ENCODE data around the gene OGA.

OGA gene

DNA sequence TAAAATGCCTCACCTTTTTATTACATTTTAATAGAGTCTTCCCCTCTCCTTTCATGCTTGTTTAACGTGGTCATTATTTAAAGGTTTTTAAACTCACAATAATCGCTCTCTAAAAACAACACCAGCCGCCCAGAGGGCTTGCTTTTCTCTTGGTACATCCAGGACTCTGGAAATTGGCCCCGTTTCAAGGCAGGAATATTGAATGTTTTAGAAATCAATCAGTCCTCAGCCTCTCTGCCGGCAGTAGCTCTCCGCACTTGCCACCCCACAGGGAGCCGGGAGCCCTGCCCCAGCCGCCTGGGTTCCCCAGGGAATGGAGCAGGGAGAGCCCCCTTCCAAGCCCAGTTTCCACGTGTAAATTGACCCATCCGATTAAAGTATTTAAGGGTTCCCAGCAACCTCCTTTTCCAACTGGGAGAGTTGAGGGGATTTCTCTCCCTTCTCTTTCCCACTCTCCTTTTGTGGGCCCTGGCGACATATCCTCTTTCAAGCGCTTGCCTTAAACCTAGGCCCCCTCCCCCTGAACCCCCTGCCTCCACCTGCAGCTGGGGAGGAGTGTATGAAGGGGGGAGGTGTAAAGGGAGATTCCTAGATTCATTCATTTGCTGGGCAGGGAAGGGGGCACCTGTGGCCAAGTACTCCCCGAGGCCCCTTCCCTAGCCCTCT is 44.2 kb downstream of the OGA start:
- DNase-seq: no peak

DNA sequence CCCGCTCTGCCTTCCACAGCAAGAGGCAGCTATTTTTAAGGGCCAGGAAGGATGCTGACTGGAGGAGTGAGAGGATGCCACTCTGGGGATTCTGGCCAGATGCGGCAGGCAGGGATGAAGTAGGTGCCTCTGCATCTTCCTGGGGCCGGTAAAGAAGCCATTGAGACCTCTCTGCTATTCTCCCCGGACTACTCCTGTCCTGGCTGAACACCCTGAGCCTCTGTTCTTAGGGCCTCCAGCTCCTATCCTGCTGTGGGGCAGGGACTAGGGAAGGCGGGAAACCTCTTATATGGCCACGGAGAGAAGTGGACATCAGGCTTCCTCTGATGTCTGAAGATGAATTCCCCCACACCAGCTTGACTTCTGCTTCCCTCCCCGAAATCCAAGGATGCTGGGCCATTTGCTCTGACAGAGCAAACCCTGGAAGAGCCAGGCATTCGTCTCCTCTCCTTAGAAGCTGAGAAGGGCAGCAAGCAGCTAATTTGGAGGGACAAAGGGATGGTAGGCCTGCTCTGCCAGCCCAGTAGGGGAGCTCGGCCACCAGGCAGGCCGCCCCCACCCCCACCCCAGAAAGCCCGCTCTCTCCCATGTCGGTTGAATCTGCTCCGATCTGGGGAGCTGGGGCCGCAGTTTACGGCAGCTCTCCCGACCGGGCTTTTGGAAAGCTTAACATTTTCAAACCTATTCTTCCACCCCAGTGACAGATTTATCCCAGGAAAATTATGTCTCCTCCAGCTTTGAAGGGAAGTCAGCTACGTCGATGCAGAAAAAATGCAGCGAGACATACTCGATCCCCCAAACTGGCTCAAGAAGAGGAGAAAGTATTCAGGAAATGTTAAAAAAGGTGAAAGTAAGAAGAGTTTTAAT is 45.1 kb downstream of the OGA start:
- DNase-seq: no peak

DNA sequence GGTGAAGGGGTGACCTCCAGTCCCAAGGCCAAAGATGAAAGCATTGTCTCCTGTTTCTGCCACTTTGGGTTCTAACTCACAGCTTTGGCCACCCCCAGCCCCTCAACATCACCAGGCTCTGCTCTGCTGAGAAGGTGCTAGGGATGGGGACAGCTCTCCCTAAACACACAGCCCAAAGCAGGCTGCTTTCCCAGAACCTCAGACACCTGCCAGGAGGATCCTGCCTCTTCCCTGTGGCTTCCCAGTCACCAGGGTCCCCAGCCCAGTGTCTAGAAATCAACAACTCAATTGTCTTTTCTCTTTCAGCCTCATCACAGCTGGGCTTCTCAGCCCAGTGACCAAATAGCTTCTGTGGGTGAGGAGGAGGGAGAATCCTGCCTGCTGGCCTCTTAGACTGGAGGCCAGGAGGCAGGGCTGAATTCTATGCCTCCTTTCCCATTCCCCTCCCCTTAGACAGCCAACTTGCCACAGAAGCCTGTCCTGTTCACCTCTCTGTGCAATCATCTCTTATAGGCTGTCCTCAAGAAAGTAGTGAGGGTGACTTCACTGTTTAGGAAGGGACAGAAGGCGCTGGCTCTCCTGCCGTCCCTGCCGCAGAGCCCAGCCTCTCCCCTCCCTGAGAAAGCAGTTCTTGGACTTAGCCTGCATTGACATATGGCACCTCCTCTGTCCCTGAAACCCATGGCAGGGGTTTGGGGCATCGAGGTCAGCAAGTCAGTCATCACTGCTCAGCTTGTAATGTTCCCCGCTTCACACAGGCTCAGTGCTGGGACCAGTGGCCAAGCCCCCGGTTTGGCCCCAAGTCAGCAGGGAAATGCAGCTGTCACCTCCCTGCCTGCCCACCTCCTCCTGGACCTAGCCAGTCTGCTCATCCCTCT is 46.0 kb downstream of the OGA start:
- no peak for DNase-seq

GRCh38 chr10:101771380-101771779 is 46.9 kb downstream of the OGA start:
- DNase-seq: no peak

- DNase-seq: no peak
Observed at GRCh38 chr10:101770331-101771215, 47.7 kb downstream of the OGA start.

DNA sequence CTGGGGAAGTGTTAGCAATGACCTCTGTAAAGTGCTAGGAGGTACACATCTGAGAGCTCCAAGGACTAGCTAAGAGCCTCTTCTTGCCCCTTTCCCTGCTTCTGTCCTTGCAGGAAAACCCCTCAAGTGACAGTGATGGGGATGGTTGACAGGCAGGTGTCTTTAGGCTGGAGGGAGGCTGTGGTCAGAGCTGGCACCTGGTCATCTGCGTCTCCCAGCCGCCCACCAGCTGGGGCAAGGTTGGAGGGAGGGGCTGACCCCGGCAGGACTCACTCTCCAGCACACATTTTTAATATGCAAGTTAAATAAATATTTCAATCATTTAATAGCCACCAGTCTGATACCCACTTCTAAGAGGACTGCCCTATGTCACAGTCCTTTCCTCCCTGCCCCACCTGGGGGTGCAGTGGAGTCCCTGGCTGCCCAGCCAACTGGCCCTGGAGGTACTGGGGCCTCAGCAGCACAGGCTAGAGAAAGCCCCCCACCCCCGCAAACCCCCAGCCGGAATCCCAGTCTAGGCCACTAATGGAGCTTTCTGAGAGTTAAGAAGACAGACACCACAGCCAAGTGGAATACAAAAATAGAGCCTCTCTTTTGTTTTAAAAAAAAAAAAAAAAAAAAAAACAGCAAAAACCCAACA is 48.6 kb downstream of the OGA start:
- DNase-seq: no peak

DNA sequence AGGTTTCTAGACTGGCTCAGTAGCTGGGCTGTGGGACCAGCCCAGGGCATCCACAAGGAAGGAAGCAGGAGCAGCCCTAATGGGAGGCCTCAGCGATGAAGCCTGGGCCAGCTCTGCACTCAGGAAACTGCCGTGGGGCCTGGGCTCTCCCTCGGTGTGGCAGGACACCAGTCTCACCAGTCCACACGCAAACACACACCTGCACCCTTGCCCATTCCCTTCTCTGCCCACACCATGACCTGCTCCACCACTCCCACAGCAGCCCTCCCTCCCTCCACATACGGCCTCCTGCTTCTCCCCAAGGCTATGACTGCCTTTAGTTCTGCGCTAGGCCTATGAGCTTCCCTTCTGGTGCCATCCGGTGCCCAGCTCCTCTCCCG is 49.5 kb downstream of the OGA start:
- no peak for DNase-seq

- no peak for DNase-seq
Observed at GRCh38 chr10:101767966-101768790, 50.1 kb downstream of the OGA start.

DNA sequence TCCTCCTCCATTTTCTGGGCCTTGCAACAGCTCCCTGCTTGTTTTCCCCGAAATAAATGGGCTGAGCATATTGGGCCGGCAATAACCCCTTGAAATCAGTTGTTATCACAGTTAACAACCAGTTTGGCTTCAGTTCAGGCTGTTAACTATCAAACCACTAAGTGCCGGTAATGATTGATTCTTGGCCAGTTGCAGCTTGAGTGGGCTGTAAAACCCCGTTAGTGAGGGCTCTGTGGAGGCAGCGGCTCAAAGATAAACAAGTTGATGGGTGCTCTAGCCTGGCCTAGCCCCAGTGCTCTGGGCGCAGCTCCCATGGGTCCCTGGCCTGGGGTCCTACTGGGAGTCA is 50.7 kb downstream of the OGA start:
- no peak for DNase-seq

- no peak for DNase-seq
Observed at GRCh38 chr10:101766753-101767599, 51.3 kb downstream of the OGA start.

DNA sequence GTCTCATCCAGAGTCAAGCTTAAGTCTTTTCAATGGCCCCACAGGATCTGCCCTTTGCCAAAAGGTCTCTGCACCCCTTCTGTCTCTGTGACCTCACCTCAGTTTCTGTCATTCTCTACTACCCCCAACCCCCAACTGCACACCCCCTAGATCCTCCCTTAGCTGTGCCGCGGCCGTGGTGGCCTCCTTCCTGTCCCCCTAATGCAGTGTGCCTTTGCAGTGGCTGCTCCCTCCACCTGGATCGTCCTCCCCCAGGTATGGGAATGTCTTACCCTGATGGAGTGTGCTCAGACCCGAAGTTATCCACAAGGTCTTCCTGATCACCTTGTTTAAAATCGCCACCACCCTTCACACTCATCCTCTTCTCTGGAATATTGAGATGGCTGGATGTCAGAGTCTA is 51.9 kb downstream of the OGA start:
- DNase-seq: no peak

GRCh38 chr10:101763141-101763846 is 55.0 kb downstream of the OGA start:
- no peak for DNase-seq

DNA sequence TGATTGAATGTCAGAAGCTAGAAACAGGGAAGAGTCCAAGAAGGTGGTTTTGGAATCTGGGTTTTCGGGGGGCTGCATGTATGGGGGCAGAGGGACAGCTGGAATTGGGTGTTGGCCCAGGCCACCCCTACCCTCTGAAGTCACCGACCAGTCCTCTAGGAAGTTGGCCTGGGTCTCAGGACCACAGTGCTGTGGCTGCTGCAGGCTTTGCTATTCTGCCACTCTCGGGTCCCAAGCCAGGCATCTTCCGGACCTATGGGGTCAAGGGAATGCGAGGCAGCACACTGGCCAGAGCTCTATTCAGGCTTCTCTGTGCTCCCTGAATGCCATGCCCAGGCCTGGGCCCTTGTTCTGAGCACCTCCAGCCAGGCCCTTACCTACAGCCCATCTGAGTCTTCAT is 55.5 kb downstream of the OGA start:
- no peak for DNase-seq

DNA sequence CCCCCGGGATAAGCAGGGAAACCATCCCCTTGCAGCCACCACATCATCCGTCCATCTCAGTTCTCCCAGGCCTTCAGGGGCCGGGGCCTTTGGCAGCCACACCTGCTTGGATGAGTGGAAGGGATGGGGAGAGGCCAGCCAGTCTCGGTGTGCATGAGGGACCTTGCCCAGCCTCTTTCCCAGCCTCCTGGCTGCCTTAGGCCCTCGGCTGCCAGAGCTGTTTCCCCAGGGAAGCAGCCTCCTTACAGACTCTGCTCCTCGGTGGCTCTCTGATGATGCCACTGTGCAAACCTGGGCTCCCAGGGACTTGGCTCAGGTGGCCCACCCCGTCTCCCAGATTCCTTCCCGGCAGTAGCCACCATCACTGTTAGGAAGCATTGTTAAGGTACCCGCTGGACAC is 57.0 kb downstream of the OGA start:
- DNase-seq: no peak

DNA sequence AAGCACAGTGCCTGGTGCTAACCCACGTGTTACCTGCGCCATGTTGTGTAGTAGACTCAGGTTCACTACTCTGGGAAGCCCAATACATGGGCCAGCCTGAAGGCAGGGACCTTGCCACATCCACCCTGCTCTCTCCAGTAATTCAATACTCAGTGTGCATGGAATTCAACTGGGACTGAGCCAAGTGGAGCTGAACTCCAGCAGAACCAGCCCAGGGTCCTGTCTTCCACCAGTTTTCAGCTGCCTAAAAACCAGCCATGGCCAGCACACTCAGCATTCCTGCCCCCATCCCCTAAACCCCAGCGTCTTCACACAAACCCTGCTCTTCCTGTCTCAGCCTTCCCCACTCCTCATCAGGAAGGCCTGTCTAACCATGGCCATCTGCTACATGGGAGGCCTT is 57.7 kb downstream of the OGA start:
- no peak for DNase-seq

DNA sequence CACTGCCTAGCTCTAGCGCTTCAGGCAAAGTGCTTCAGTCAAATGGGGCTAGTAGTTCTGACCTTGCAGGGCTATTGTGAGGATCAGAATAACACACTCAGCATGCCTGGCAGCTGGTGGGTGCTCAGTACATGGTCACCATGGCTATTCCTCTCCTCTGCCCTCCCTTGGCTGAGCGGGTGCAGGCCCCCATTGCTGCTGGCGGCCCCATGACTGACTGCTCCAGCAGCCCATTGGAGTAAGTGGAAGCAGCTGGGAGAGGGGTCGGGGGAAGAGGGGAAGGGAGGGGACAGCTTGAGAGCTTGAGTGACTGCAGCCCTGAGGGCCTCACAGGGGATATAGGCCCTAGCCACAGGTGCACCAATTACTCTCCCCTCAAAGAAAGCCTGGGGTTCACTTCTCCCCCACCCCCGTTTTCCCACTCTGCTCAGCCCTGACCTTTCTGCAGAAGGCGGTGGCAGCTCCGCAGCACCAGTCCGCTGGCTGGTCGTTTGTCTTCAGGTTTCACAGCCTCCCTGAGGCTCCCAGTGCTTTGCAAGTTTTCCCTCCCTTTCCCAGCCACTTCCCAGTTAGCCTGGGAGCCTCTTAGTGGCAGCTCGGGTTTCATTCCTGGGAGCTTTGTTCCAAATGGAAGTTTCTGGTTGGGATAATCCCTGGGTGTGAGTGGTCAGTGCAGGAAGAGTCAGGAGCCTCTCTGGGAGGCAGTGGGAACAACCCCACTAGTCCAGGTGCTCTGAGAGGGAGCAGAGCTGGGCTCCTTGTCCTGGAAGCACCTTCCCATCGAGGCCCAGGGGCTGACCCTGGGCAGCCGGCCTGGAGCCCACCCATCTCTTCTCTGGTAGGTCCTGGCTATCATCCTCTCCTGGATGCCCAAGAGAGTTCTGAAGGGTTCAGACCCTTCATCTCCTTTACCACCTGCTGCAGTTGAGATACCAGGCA is 58.7 kb downstream of the OGA start:
- DNase-seq: no peak

DNA sequence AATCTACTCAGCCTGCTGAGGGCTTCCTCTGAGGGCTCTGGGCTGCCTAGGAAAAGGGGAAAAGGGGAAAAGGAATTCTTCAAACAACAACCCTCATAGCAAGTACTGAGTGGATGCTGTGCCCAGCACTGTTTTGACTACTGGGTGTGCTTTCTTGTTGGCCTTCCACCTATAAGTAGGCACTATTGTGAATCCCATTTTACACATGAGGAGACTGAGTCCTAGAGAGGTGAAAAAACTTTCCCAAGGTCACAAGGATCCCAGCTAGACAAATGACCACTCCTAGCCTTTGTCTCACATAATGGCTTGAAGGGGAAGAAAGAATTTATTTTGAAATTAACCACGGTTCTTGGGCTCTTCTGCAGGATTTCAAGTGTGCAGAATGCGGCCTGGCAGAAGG is 59.4 kb downstream of the OGA start:
- DNase-seq: no peak

DNA sequence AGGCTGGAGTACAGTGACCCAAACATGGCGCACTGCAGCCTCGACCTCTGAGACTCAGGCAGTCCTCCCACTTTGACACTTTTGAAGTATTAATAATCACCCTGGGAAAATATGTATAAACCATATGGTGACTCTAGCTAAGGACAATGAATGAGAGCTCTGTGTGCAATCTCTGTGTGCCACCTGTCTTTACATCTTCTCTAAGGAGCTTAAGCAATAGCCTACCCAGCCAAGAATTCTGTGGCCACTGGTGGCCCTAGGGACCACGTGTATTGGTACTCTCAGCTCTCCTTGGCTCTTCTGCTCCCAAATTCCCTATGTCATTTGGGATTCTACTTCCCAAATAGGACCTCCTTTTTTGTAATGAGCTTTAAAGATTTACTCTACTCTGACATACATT is 66.0 kb downstream of the OGA start:
- DNase-seq: no peak

Measured in KG1 (cell line).